ENCODE measurements around the gene FAM171A2. TPM values are rescaled to one million over a fixed set of nuclear protein-coding genes. Genes with fewer than 3 reads are reported as not detected.
A peak's percentile ranks its signal among the peaks of the same experiment; 100 is the strongest.
"Not testable (repeated sequence)": the region's sequence is repeated elsewhere in the genome, so short reads cannot be mapped to it uniquely, and the experiment has no call there.

FAM171A2 gene
- total RNA-seq, 1 experiment from 2014 or later = 0.30 TPM

DNA sequence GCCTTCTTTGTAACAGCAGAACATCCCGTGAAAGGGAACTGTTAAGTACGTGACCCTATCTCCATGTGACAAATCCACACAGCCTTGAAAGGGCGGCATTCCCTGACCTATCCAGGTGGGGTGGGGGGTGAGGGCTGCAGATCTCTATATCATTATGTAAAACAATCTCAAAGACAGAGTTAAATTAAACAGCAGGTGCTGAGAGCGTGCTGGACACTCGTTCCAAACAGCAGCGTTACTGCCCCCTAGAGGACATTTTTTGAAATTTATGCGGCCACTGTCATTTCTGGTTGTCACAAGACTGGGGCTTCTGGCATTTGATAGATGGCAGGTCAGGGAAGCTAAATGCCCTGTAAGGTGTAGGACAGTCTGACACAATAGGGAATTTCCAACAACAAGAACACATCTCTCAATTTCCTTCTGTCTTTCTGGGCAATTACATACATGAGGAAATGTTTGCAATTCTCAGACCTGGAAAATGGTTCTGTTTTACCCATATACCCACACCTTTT, 32.3 kb downstream of the FAM171A2 start:
- ChIA-PET POLR2A (interaction anchor here (0.6 to 4.6 kb wide), 10 partner anchors 14 to 261 kb away, joined by 3 to 38 read pairs (median 3); partner anchors contain the start of genes G6PC3, GRN and TMUB2), CTCF (interaction anchor here (0.6 to 3.0 kb wide), 17 partner anchors 9 to 190 kb away, joined by 3 to 20 read pairs (median 5); partner anchors contain the start of genes FAM171A2 and GRN)
- no TSS peak for BruUV-seq (replicated peaks)
- Mint-ChIP-seq H3K9me3 (ENCODE audit: unreplicated experiment) (no peaks in the 10 kb centered on the region), H3K27ac (ENCODE audit: low read depth, unreplicated experiment) (no peak overlapping the region), H3K36me3 (ENCODE audit: insufficient read depth, unreplicated experiment) (no peaks in the 10 kb centered on the region), H3K4me3 (ENCODE audit: unreplicated experiment) (peak overlapping the region; percentile 12), H3K4me1 (ENCODE audit: insufficient read depth, unreplicated experiment) (peaks cover 6% of the 10 kb centered on the region), H3K27me3 (ENCODE audit: insufficient read depth, unreplicated experiment) (no peaks in the 10 kb centered on the region)
- peak; percentile 80 for DNase-seq (ENCODE audit: unreplicated experiment)
- TF ChIP-seq, protein P1, sequence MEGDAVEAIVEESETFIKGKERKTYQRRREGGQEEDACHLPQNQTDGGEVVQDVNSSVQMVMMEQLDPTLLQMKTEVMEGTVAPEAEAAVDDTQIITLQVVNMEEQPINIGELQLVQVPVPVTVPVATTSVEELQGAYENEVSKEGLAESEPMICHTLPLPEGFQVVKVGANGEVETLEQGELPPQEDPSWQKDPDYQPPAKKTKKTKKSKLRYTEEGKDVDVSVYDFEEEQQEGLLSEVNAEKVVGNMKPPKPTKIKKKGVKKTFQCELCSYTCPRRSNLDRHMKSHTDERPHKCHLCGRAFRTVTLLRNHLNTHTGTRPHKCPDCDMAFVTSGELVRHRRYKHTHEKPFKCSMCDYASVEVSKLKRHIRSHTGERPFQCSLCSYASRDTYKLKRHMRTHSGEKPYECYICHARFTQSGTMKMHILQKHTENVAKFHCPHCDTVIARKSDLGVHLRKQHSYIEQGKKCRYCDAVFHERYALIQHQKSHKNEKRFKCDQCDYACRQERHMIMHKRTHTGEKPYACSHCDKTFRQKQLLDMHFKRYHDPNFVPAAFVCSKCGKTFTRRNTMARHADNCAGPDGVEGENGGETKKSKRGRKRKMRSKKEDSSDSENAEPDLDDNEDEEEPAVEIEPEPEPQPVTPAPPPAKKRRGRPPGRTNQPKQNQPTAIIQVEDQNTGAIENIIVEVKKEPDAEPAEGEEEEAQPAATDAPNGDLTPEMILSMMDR (IDR thresholded peaks at IDR 0.05; ENCODE audit: unreplicated experiment) = peak; percentile 74
- intact Hi-C loops (cut with micrococcal nuclease) = no loop called here

DNA sequence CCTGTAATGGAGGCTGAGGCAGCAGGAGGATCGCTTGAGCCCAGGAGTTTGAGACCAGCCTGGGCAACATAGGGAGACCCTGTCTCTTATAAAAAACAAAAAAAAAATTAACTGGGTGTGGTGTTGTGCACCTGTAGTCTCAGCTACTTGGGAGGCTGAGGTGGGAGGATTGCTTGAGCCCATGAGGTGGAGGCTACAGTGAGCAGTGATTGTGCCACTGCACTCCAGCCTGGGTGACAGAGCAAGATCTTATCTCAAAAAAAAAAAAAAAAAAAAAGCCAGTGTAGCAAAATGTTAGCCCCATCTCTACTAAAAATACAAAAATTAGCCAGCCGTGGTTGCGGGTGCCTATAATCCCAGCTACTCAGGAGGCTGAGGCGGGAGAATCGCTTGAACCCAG, 33.4 kb downstream of the FAM171A2 start:
- intact Hi-C loops (cut with micrococcal nuclease); H3K4me3 Mint-ChIP-seq (ENCODE audit: unreplicated experiment): not testable (repeated sequence)
- CTCF ChIA-PET = interaction anchor here (0.6 to 3.0 kb wide), 16 partner anchors 10 to 460 kb away, joined by 3 to 20 read pairs (median 5); partner anchors contain the start of gene GRN

DNA sequence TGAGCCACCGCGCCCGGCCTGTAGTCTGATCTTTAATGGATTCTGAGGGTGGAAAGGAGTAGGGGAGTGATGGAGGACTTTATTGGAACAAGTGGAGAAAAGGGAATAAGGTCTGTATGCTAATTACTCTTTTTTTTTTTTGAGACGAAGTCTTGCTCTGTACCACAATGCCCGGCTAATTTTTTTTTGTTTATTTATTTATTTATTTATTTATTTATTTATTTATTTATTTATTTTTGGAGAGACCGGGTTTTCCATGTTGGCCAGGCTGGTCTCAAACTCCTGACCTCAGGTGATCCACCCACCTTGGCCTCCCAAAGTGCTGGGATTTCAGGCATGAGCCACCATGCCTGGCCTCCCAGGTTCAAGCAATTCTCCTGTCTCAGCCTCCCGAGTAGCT, 34.1 kb downstream of the FAM171A2 start:
- H3K27ac Mint-ChIP-seq (ENCODE audit: low read depth, unreplicated experiment); H3K4me1 Mint-ChIP-seq (ENCODE audit: insufficient read depth, unreplicated experiment); H3K4me3 Mint-ChIP-seq (ENCODE audit: unreplicated experiment); H3K36me3 Mint-ChIP-seq (ENCODE audit: insufficient read depth, unreplicated experiment); intact Hi-C loops (cut with micrococcal nuclease); BruUV-seq (replicated peaks); DNase-seq (ENCODE audit: unreplicated experiment); H3K9me3 Mint-ChIP-seq (ENCODE audit: unreplicated experiment); H3K27me3 Mint-ChIP-seq (ENCODE audit: insufficient read depth, unreplicated experiment): not testable (repeated sequence)
- POLR2A ChIA-PET = interaction anchor here (1.4 to 4.6 kb wide), 2 partner anchors 15 to 142 kb away, joined by 3 to 38 read pairs; partner anchors contain the start of gene GRN
- CTCF ChIA-PET = interaction anchor here (0.6 to 2.9 kb wide), 6 partner anchors 14 to 245 kb away, joined by 3 to 14 read pairs (median 4); no protein-coding TSS in a partner anchor

More for the DNA sequence above, 33.4 kb downstream of the FAM171A2 start:
- BruUV-seq (replicated peaks); H3K27me3 Mint-ChIP-seq (ENCODE audit: insufficient read depth, unreplicated experiment); H3K9me3 Mint-ChIP-seq (ENCODE audit: unreplicated experiment); H3K4me1 Mint-ChIP-seq (ENCODE audit: insufficient read depth, unreplicated experiment); DNase-seq (ENCODE audit: unreplicated experiment); H3K27ac Mint-ChIP-seq (ENCODE audit: low read depth, unreplicated experiment); H3K36me3 Mint-ChIP-seq (ENCODE audit: insufficient read depth, unreplicated experiment): not testable (repeated sequence)
- POLR2A ChIA-PET = interaction anchor here (0.8 to 4.6 kb wide), 6 partner anchors 15 to 144 kb away, joined by 3 to 38 read pairs (median 4); partner anchors contain the start of genes GRN and TMUB2

DNA sequence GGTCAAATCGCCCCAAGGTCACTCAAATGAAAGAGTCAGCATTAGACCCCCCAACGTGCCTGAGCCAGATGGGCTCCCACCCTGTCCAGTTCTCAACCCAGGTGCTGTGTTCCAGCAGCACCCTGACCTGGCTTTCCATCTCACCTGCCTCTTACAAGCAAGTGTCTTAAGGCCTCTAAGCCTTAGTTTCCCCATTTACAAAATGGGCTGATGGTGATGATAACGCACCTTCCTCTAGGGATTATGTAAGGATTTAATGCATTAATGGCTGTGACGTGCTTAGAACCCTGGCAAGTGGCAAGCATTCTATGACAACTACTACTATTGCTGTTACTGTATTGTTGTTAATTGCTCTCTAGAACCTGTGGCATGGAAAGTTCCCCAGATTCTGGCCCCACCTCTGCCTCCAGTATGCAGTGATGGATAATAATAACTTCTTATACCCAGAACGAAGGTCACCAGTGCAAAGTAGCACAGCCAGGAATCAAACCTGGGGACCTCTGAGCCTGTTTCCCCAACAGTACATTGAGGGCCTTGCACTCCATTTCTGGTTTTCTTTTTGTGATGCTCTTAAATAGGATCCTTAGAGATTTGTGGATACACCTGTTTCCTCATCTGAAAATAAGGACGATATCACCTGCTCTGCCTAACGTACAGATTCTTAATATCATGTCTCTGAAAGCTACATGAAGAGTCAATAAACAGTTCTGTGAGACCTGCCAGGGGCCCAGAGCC, 35.8 kb downstream of the FAM171A2 start:
- H3K4me3 Mint-ChIP-seq (ENCODE audit: unreplicated experiment) = no peak overlapping the region
- H3K4me1 Mint-ChIP-seq (ENCODE audit: insufficient read depth, unreplicated experiment) = peaks cover 6% of the 10 kb centered on the region
- intact Hi-C loops (cut with micrococcal nuclease) = loop anchor here (2.0 kb wide), 1 partner anchor 17 kb away; the partner anchor contains the start of gene GRN
- DNase-seq (ENCODE audit: unreplicated experiment) = no peak
- ChIA-PET CTCF (interaction anchor here (0.6 to 1.0 kb wide), 3 partner anchors 17 to 259 kb away, joined by 3 to 4 read pairs (median 3); no protein-coding TSS in a partner anchor), POLR2A (interaction anchor here (0.5 to 5.2 kb wide), 8 partner anchors 10 to 127 kb away, joined by 3 to 61 read pairs (median 5); partner anchors contain the start of genes GRN and UBTF)
- H3K9me3 Mint-ChIP-seq (ENCODE audit: unreplicated experiment) = no peaks in the 10 kb centered on the region
- H3K27ac Mint-ChIP-seq (ENCODE audit: low read depth, unreplicated experiment) = no peak overlapping the region
- TF ChIP-seq, protein P1 (IDR thresholded peaks at IDR 0.05; ENCODE audit: unreplicated experiment) = no peak
- no TSS peak for BruUV-seq (replicated peaks)
- no peaks in the 10 kb centered on the region for H3K27me3 Mint-ChIP-seq (ENCODE audit: insufficient read depth, unreplicated experiment)
- peaks cover 6% of the 10 kb centered on the region for H3K36me3 Mint-ChIP-seq (ENCODE audit: insufficient read depth, unreplicated experiment)

Data from MCF 10A (cell line).